GM19023 (cell line): Measurements from ENCODE around the gene TLNRD1.
"Not testable (repeated sequence)": the region's sequence is repeated elsewhere in the genome, so short reads cannot be mapped to it uniquely, and the experiment has no call there.

Experiments
- ATAC-seq: cut with Tn5 transposase; IDR thresholded peaks from one replicate; pipeline ENCODE4 v1.9.1; 2021; ENCODE audit warnings: mild to moderate bottlenecking, moderate library complexity; ENCODE audit not compliant: unreplicated experiment

The TLNRD1 gene

DNA sequence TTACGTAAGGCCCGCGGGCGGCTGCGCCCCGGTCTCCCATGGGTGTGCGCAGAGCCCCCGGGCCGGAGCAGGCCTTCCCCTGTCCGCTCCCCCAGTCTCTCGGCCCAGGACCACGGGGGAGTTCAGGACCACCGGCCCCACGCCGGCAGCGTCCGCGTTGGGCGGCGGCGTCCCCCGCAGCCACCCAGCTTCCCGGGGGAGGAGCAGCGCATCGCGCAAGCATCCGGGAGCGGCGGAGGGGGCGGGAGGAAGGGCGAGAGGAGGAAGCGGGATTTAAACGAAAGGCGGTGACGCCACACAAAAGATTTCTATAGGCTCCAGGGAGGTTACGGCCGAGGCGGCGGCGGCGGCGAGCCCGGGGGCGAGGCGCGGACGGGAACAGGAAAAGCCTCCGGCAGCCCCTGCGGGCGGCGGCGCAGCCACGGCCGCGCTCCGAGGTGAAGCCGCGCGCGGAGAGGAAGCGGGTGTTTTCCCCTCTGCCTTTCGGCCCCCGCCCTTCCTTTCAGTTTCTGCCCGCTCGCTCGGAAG, at the start of gene TLNRD1:
TLNRD1 (plus strand) TSS at position 300 of the 528 bp plus-strand sequence. CDS start 1,349 bp downstream, outside the sequence.
- ATAC-seq: peak; percentile 59

GRCh38 chr15:80951941-80952340, 48.8 kb upstream of the TLNRD1 start:
- no peak for ATAC-seq

- no peak for ATAC-seq
These were observed 47.4 kb upstream of the TLNRD1 start for GRCh38 chr15:80953001-80953952.

DNA sequence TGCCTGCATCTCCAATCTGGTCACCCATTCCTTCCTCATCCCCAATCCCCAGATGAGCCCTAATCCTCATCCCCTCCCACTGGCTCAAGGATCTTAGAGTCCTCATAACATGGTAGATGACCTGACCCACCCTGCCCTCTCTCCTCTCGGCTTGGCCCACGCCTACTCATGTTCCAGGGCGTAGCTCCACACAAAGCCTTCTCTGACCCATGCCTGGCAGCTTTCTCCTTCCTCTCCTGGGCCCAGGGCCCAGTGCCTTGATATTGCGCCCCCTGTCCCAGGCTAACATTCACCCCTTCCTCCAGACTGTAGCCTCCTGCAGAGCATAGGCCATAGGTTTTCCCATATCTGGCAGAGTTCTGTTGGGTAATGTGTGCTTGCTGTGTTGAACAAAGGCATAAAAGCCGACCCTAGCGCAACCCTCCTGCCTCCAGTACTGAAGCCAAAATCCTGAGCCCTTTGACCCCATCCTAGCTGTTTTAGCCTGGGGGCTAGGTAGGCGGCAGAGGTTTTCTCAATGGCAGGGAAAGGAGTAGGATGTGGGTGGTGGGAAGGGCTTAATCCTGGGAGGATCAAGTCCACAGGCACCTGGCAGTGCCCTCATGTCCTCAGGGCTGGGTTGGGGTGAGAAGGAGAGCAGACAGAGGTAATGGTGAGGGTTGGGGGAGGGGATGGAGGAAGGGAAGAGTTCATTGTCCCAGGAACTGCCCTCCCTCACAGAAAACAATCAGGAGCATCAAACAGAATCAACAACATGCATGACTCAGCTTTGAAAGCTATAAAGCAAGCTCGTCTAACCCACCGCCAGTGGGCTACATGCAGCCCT, 46.6 kb upstream of the TLNRD1 start:
- no peak for ATAC-seq

DNA sequence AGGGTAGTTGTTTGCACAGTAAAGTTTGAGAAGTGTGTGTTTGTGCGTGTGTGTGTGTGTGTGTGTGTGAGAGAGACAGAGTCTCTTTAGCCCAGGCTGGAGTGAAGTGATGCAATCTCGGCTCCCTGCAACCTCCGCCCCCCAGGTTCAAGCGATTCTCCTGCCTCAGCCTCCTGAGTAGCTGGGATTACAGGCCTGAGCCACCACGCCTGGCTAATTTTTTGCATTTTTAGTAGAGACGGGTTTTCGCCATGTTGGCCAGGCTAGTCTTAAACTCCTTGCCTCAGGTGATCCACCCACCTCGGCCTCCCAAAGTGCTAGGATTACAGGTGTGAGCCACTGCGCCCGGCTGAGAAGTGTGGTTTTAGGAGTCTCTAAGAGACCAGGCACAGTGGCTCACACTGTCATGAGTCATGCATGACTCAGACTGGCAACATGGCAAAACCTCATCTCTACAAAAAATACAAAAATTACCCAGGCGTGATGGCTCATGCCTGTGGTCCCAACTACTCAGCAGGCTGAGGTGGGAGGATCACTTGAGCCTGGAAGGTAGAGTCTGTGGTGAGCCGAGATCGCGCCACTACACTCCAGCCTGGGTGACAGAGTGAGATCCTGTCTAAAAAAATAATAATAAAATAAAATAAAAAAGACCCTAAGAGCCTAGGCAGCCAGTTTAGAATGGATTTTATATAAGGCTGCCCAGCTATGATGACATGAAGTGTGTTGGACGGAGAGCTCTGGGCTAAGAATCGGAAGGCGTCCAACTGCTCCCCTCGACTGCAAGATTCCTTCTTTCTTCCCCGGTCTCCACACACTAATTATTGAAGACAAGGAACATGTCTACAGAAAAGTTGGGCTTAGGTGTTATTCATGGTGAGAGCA, 44.9 kb upstream of the TLNRD1 start:
- not testable (repeated sequence) for ATAC-seq

DNA sequence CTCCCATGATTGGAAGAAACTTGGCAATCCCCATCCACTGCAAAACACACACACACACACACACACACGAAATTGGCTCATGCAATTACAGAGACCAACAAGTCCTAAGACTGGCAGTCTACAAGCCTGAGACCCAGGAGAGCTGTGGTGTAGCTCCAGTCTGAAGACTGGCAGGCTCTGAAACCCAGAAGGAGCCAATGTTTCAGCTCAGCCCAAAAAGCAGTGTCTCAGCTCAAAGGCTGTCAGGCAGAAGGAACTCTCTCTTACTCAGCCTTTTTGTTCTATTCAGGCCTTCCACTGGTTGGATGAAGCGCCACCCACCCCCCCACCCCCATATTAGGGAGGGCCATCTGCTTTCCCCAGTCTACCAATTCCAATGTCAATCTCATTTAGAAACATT, 43.2 kb upstream of the TLNRD1 start:
- ATAC-seq: no peak

GRCh38 chr15:80957976-80958375, 42.7 kb upstream of the TLNRD1 start:
- ATAC-seq: no peak

- no peak for ATAC-seq
These were observed 41.8 kb upstream of the TLNRD1 start for GRCh38 chr15:80958818-80959495.

GRCh38 chr15:80965454-80965853, 35.3 kb upstream of the TLNRD1 start:
- ATAC-seq: not testable (repeated sequence)

GRCh38 chr15:80966431-80967197, 34.1 kb upstream of the TLNRD1 start:
- no peak for ATAC-seq

GRCh38 chr15:80967451-80967850, 33.3 kb upstream of the TLNRD1 start:
- no peak for ATAC-seq

DNA sequence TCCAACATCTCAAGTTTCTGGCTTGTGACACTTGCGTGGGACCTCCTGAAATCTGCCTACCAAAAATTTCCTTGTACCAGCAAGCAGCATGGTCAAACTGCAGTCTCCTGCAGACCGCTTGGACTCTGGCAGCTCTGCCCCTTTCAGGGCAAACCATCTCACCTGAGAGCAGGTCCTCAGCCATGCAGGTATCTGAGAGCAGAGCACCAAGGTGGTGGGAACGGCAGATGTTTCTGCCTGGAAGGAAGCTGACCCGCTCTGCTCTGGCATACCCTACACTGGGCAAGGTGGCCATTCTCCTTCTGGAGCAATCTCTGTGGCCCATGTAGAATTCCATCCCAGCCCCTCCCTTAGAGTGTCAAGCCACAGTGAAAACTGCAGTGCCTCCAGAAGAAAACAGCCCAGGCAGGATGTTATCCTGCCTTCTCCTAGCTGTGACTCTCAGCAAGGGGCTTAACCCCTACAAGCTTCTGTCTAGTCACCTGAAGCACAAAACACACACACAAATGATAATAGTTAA, 32.7 kb upstream of the TLNRD1 start:
- ATAC-seq: no peak

- no peak for ATAC-seq
These were observed 31.4 kb upstream of the TLNRD1 start for GRCh38 chr15:80969316-80969715.

DNA sequence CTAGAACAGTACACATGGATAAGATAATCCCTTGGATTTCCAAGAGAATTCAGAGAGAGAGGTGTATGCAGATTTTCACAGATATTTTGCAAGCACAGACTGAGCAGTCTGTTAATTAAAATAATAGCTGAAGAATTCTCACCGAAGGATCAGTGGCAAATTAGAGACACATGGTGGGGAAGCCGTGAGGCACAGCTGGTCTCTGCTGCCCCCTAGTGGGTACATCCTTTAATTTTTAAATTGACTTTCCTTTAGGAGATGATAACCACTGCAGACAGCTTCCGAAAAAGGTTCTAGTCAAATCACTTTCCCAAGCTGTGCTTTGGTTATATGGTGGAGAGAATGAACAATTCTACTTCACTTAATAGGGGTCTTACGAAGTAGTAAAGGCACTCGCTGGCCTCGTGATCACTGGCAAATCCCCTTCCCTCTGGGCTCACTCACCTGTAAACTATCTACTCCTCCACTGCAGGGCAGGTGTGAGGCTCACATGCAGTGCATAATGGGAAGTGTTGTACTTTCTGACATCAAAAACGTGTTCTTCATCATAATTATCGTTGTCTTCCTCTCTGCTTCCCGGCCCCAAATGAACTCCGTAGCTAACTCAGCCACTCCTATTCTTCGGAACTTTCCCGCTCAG, 30.6 kb upstream of the TLNRD1 start:
- no peak for ATAC-seq

DNA sequence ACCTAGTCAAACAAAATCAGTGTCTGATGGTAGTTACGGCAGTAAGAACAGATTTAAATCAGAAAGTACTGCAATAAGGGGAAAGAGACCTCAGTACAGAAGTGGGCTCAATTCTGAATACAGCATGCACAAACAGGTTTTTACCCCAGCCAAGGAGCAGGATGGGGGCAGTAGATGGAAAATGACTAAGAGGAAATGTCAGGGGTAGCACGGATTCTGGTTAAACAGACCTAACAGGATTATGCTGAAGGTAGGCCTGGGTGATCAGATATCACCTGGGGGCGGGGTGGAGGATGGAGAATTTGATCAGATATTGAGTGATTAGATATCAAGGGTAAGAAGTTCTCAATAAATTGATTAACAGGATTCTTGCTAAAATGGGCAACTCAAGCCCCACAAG, 30.1 kb upstream of the TLNRD1 start:
- ATAC-seq: no peak

- no peak for ATAC-seq
These were observed 29.6 kb upstream of the TLNRD1 start for GRCh38 chr15:80971143-80971542.

- ATAC-seq: no peak
These were observed 28.4 kb upstream of the TLNRD1 start for GRCh38 chr15:80972276-80972675.

- ATAC-seq: no peak
These were observed 25.8 kb upstream of the TLNRD1 start for GRCh38 chr15:80974914-80975313.
